Measurements from ENCODE around the gene TRRAP.
"Not testable (repeated sequence)": the region's sequence is repeated elsewhere in the genome, so short reads cannot be mapped to it uniquely, and the experiment has no call there.

TRRAP gene

GRCh38 chr7:98870807-98871491 lies 7.4 kb upstream of the TRRAP start:
- no peak overlapping the region for H3K4me3 ChIP-seq (ENCODE audit: low read depth, low read length)
- DNase-seq (ENCODE audit: low read depth), result no peak
- in situ Hi-C loops (cut with HindIII; ENCODE audit: low sequenced_read_pairs), result loop anchor here (25.0 kb wide), 1 partner anchor 434 kb away; no protein-coding TSS in a partner anchor
- TF ChIP-seq CTCF (IDR thresholded peaks at IDR 0.05; ENCODE audit: low read depth, low read length, missing control alignments), result no peak

GRCh38 chr7:98872328-98872924 lies 5.9 kb upstream of the TRRAP start:
- H3K4me3 ChIP-seq (ENCODE audit: low read depth, low read length), result no peak overlapping the region
- in situ Hi-C loops (cut with HindIII; ENCODE audit: low sequenced_read_pairs), result loop anchor here (25.0 kb wide), 1 partner anchor 435 kb away; no protein-coding TSS in a partner anchor
- DNase-seq (ENCODE audit: low read depth), result no peak
- TF ChIP-seq CTCF (IDR thresholded peaks at IDR 0.05; ENCODE audit: low read depth, low read length, missing control alignments), result peak; percentile 22

GRCh38 chr7:98873610-98874009 lies 4.7 kb upstream of the TRRAP start:
- in situ Hi-C loops (cut with HindIII; ENCODE audit: low sequenced_read_pairs), result loop anchor here (25.0 kb wide), 1 partner anchor 436 kb away; no protein-coding TSS in a partner anchor
- H3K4me3 ChIP-seq (ENCODE audit: low read depth, low read length), result not testable (repeated sequence)

GRCh38 chr7:98874942-98875341 lies 3.4 kb upstream of the TRRAP start:
- in situ Hi-C loops (cut with HindIII; ENCODE audit: low sequenced_read_pairs), result loop anchor here (25.0 kb wide), 1 partner anchor 438 kb away; no protein-coding TSS in a partner anchor
- no peak for TF ChIP-seq CTCF (IDR thresholded peaks at IDR 0.05; ENCODE audit: low read depth, low read length, missing control alignments)
- no peak for DNase-seq (ENCODE audit: low read depth)
- H3K4me3 ChIP-seq (ENCODE audit: low read depth, low read length), result no peak overlapping the region

More at GRCh38 chr7:98873610-98874009, 4.7 kb upstream of the TRRAP start:
- DNase-seq (ENCODE audit: low read depth), result not testable (repeated sequence)

- no peak for DNase-seq (ENCODE audit: low read depth)
- in situ Hi-C loops (cut with HindIII; ENCODE audit: low sequenced_read_pairs), result no loop called here
- no peak overlapping the region for H3K4me3 ChIP-seq (ENCODE audit: low read depth, low read length)
- no peak for TF ChIP-seq CTCF (IDR thresholded peaks at IDR 0.05; ENCODE audit: low read depth, low read length, missing control alignments)
These were observed 2.8 kb upstream of the TRRAP start for GRCh38 chr7:98875501-98875900.

GRCh38 chr7:98877146-98877545 lies 1.2 kb upstream of the TRRAP start:
- in situ Hi-C loops (cut with HindIII; ENCODE audit: low sequenced_read_pairs), result no loop called here
- no peak for TF ChIP-seq CTCF (IDR thresholded peaks at IDR 0.05; ENCODE audit: low read depth, low read length, missing control alignments)
- no peak overlapping the region for H3K4me3 ChIP-seq (ENCODE audit: low read depth, low read length)
- DNase-seq (ENCODE audit: low read depth), result no peak

Measured in astrocyte of the cerebellum (primary cell).